ENCODE measurements around the gene PAN2.

- TF ChIP-seq JUNB (IDR thresholded peaks at IDR 0.05) (no peak), RFX5 (IDR thresholded peaks at IDR 0.05; ENCODE audit: low read depth, low read length) (no peak), MXI1 (IDR thresholded peaks at IDR 0.05; ENCODE audit: low read depth, low read length) (no peak), POLR2AphosphoS5 (IDR thresholded peaks at IDR 0.05; ENCODE audit: low read length) (no peak; the same call in 1 of the 2 replicates), CTCF (IDR thresholded peaks at IDR 0.05 in 2 of 3, conservative IDR thresholded peaks at IDR 0.05 in 1 of 3; ENCODE audit: control insufficient read depth in 2 of 3, extremely low read depth in 1 of 3, insufficient read depth in 1 of 3, low read depth in 3 of 3, low read length in 3 of 3) (no peak), SREBF1 (IDR thresholded peaks at IDR 0.05; ENCODE audit: low read length) (no peak), LARP7 (IDR thresholded peaks at IDR 0.05) (no peak)
Observed at GRCh38 chr12:56333197-56333678, 562 bp downstream of the PAN2 start.
